RPMI8226 (cell line): ENCODE results near the gene RGL1.

Experiments
- DNase-seq: peaks from one replicate; pipeline ENCODE4 v3.0.0-alpha.2; 2015

The RGL1 gene

DNA sequence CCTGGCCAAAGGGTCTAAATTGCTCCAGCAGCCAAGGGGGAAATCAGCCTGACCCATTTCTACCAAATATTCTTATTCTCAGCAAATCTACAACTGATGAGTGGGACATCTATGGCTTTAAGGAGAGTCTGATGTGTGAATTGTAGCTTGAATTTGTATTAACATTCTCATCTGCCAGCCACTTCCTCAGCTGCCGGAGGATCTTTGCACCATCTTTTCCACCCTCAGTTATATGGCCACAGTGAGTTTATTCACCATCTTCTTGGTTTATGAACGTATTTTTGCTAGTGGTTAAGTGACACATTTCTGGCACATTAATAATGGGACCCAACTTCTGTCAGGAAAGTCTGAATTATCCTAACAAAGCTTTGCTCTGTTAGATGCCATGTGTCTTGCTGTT is 163.0 kb downstream of the RGL1 start:
- no peak for DNase-seq

DNA sequence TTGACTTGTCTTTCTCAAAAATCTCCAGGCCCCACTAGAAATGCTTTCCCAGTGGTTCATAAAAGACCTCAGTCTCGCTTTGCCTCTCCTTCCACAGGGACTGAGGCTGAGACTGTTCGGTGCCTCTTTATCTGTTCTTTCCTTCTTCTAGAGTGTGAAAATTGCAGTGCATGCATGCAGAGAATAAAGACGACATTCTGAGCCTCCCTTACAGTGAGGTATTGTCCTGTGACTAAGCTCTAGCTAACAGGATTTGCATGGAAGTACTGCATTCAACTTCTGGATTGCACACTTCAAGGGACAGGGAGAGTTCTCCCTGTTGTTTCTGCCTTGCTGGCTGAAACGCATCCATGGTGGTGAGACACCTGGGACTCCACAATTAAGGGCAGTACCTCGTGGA is 163.5 kb downstream of the RGL1 start:
- DNase-seq, result no peak

DNA sequence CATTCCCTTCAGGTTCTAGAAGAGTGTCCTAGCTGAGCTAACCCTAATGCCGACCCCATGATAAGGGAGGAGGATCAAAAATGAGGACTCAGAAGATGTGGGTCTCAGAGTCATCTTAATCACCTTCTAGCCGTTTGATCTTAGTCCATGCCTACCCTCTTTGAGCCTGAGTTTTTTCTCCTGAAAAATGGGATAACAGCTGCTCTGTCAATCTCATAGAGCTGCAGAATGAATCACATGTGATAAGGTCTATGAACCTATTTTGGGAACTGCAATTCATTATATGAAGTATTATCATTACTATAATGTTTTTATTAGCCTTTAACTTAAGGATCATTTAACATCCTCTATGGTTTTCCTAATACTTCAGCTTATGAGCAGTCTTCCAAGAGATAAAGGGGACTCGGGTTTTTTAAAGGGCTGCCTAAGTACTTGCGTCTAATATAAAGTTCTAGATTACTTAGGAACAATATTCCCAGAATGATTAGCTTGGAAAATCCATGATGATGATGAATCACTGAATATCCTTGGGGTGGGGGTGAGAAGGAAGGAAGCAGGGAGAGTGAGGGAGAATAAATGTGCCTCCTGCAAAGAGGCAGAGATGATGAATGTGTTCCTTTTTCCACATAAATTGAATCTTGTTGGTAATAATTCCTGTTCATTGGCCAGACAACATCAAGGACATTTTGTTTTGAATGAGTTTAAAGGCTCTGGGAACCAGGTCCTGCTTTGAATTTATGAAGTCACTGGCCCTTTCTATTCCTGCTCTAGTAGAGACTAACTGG is 165.8 kb downstream of the RGL1 start:
- no peak for DNase-seq

DNA sequence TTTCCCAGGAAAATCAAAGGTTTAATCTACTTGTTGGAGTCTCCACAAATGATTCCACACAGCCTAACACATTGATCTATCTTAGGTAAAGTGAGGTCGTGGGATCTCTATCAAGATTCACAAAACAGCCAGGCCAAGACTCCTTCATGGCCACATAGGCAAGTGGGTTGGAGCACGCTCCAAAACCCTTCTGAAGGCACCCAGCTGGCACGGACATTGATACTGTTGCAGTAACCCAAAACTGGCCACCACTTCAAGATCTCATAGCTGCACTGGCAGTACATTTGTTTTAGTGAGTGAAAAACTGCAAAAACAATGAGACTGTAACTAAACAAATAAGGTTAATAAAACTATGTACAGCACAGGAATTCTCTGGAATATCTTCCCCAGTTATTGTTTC is 170.7 kb downstream of the RGL1 start:
- no peak for DNase-seq

DNA sequence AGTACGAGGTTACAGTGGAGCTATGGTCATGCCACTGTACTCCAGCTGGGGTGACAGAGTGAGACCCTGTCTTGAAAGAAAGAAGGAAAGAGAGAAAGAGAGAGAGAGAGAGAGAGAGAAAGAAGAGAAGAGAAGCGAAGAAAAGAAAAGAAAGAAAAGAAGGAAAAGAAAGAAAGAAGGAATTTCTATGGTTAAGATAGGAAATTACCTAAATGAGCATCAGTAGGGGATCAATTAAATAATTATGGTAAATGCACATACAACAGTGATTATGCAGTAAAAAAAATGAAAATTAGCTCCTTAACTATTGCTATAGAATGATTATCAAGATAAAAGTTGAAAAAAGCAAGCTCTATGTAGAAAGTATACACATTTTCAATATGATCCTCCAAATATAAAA is 172.8 kb downstream of the RGL1 start:
- DNase-seq, result no peak
